B cell (primary cell): Measurements from ENCODE around the gene RARS1. TPM values are rescaled to one million over a fixed set of nuclear protein-coding genes. Genes with fewer than 3 reads are reported as not detected.

Source experiments
- ATAC-seq: fragments of 200-7000 bp; cut with Tn5 transposase; one replicate; pipeline ENCODE4 v1.10.0; 2021; ENCODE audit warnings: low read depth, mild to moderate bottlenecking, moderate number of reproducible peaks, moderate library complexity
- CTCF ChIA-PET: fragments of 350-600 bp; sonication (Branson Sonifier 250); formaldehyde crosslinking; loops from one replicate; lab custom pipeline; 2021; ENCODE audit warnings: antibody characterized with exemption, inconsistent platforms; lab: Charles Lee
- POLR2A ChIA-PET: fragments of 350-600 bp; sonication (Branson Sonifier 250); formaldehyde crosslinking; loops from one replicate; lab custom pipeline; 2021; ENCODE audit warnings: antibody characterized with exemption; lab: Charles Lee
- DNase-seq: peaks from one replicate; pipeline ENCODE4 v3.0.0; 2013
- H2AFZ ChIP-seq: 2 replicates; pipeline ENCODE4 v1.6.1; 2012; ENCODE audit warnings: mild to moderate bottlenecking, low read depth, low read length; ENCODE audit not compliant: insufficient read depth, poor library complexity, severe bottlenecking
- H3K27ac ChIP-seq, 2 donors: 1 replicate in 1 of 2; 2 replicates in 1 of 2; pipeline ENCODE4 v1.5.1; 2012 to 2013; ENCODE audit warnings: low read length in 2 of 2, mild to moderate bottlenecking in 2 of 2, moderate library complexity in 1 of 2
- H3K27me3 ChIP-seq, 4 experiments: fragments of 200-600 bp in 1 of 4; sonication (generic) in 1 of 4; replicated peaks in 1 of 4; 1 replicate in 2 of 4; 2 replicates in 2 of 4; pipeline versions ENCODE4 v1.6.1 to v1.7.0; 2013 to 2016; ENCODE audit warnings: low read length in 3 of 4, mild to moderate bottlenecking in 2 of 4, mixed read lengths in 1 of 4, moderate library complexity in 1 of 4; ENCODE audit not compliant: insufficient read depth in 4 of 4, control insufficient read depth in 3 of 4; ENCODE audit errors: control extremely low read depth in 1 of 4
- H3K36me3 ChIP-seq, 2 experiments: replicated peaks in 1 of 2; 1 replicate in 1 of 2; 2 replicates in 1 of 2; pipeline versions ENCODE4 v1.6.1 to v1.7.1; 2013; ENCODE audit warnings: low read length in 1 of 2; ENCODE audit not compliant: insufficient read depth in 2 of 2, control insufficient read depth in 1 of 2; ENCODE audit errors: control extremely low read depth in 1 of 2, extremely low read depth in 1 of 2
- H3K4me1 ChIP-seq, 2 donors: fragments of 200-600 bp in 1 of 2; sonication (generic) in 1 of 2; 1 replicate in 1 of 2; 2 replicates in 1 of 2; pipeline versions ENCODE4 v1.5.1 to v1.6.1; 2013 to 2017; ENCODE audit warnings: low read length in 2 of 2; ENCODE audit not compliant: control insufficient read depth in 2 of 2, insufficient read depth in 2 of 2
- H3K4me2 ChIP-seq: replicated peaks from 2 replicates; pipeline ENCODE3; 2012; ENCODE audit warnings: mild to moderate bottlenecking, low read depth, low read length; ENCODE audit not compliant: poor library complexity, severe bottlenecking
- H3K4me3 ChIP-seq, 5 experiments: fragments of 200-600 bp in 1 of 5; sonication (generic) in 1 of 5; 1 replicate in 3 of 5; 2 replicates in 2 of 5; pipeline versions ENCODE4 v1.5.1 to v1.7.0; 2011 to 2016; ENCODE audit warnings: low read length in 4 of 5, mild to moderate bottlenecking in 4 of 5, low read depth in 2 of 5, control low read depth in 1 of 5, moderate library complexity in 1 of 5; ENCODE audit not compliant: insufficient read depth in 1 of 5; ENCODE audit errors: control extremely low read depth in 1 of 5, extremely low read depth in 1 of 5
- H3K79me2 ChIP-seq: fragments of 200-600 bp; sonication (generic); one replicate; pipeline ENCODE4 v1.6.0; 2016; ENCODE audit warnings: low read length; ENCODE audit not compliant: control insufficient read depth, insufficient read depth
- H3K9ac ChIP-seq: fragments of 200-600 bp; sonication (generic); 2 replicates; pipeline ENCODE4 v1.6.1; 2017; ENCODE audit warnings: mild to moderate bottlenecking, low read length, moderate library complexity
- H3K9me3 ChIP-seq, 3 donors: one replicate each; pipeline versions ENCODE4 v1.6.1 to v1.7.1; 2013; ENCODE audit warnings: low read length in 2 of 3; ENCODE audit not compliant: control insufficient read depth in 2 of 3, insufficient read depth in 1 of 3; ENCODE audit errors: control extremely low read depth in 1 of 3
- H4K20me1 ChIP-seq: 2 replicates; pipeline ENCODE4 v1.6.0; 2012; ENCODE audit warnings: mild to moderate bottlenecking, low read length; ENCODE audit not compliant: insufficient read depth, control insufficient read depth, poor library complexity, severe bottlenecking
- H3K27ac Mint-ChIP-seq: one replicate; pipeline ENCODE4 v1.8.0; 2021; ENCODE audit warnings: mixed read lengths
- H3K27me3 Mint-ChIP-seq: one replicate; pipeline ENCODE4 v1.8.0; 2021; ENCODE audit warnings: mixed read lengths
- H3K4me1 Mint-ChIP-seq: one replicate; pipeline ENCODE4 v1.8.0; 2021; ENCODE audit warnings: mixed read lengths
- H3K4me3 Mint-ChIP-seq: one replicate; pipeline ENCODE4 v1.8.0; 2021; ENCODE audit warnings: mixed read lengths
- H3K9me3 Mint-ChIP-seq: one replicate; pipeline ENCODE4 v1.8.0; 2022; ENCODE audit warnings: mixed read lengths; ENCODE audit not compliant: insufficient read depth
- EZH2 ChIP-seq: IDR thresholded peaks from 2 replicates; pipeline ENCODE4 v1.6.1; 2012; ENCODE audit warnings: borderline replicate concordance, low read depth, mild to moderate bottlenecking, moderate library complexity, low read length; ENCODE audit not compliant: insufficient read depth, poor library complexity, severe bottlenecking
- WGBS: methylation state at CpG from one replicate; pipeline ENCODE4 v1.1.5; 2013; ENCODE audit warnings: missing lambda C conversion rate; ENCODE audit not compliant: insufficient coverage; 5-methylcytosine and 5-hydroxymethylcytosine counted together
- intact Hi-C: fragments of 100-400 bp; cut with micrococcal nuclease; formaldehyde crosslinking; loops from one replicate; pipeline ENCODE4 v1.10.0; 2022
- polyA plus RNA-seq: library from polyadenylated mRNA; depleted of rRNA; stranded (reverse); fragments of >200 nt; gene quantifications from 2 replicates; pipeline ENCODE4 v1.2.3, GENCODE V29; 2012
- total RNA-seq, 2 donors: library from RNA; stranded (reverse); fragments of 120-200 nt in 1 of 2; gene quantifications; 1 replicate in 1 of 2; 2 replicates in 1 of 2; pipeline versions ENCODE4 v1.2.3 to v1.2.4, GENCODE V29; 2013 to 2022
- TF ChIP-seq, protein P1 (sequence below): fragments of 200-600 bp; IDR thresholded peaks from one replicate; pipeline ENCODE4 v1.8.0; 2022; ENCODE audit warnings: antibody characterized with exemption, mild to moderate bottlenecking

The RARS1 gene
- total and polyA plus RNA-seq, 2 donors (not counting 1 experiment from before 2014, with no cell fraction given): 12.9 to 69.4 TPM

DNA sequence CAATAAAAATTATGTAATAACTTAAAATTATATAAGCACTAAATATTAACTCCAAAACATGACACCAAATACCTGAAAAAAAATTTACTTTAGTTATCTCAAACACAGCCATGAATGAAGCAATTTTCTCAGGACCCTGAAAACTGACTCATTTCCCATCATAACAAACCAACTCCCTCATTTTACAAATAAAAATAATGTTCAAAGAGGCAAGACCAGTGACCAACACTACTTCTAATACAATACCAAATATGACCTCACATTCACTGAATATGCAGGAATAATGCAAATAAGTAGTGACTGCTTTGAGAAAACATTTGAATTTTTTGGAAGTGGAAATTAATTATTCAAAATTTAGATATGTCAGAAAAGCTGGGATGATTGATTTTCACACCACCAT lies 64.4 kb downstream of the RARS1 start:
- Mint-ChIP-seq H3K4me1 (no peaks in the 10 kb centered on the region), H3K27me3 (no peaks in the 10 kb centered on the region), H3K9me3 (no peaks in the 10 kb centered on the region), H3K27ac (no peak overlapping the region), H3K4me3 (no peak overlapping the region)
- ChIA-PET POLR2A (no interaction called here), CTCF (no interaction called here)
- intact Hi-C loops: no loop called here
- ATAC-seq (no peak), DNase-seq (no peak)
- H3K9me3 ChIP-seq: no peaks in the 10 kb centered on the region
- H3K27me3 ChIP-seq: no peaks in the 10 kb centered on the region
- no peak overlapping the region for H3K27ac ChIP-seq
- no peak for TF ChIP-seq EZH2
- TF ChIP-seq, protein P1, sequence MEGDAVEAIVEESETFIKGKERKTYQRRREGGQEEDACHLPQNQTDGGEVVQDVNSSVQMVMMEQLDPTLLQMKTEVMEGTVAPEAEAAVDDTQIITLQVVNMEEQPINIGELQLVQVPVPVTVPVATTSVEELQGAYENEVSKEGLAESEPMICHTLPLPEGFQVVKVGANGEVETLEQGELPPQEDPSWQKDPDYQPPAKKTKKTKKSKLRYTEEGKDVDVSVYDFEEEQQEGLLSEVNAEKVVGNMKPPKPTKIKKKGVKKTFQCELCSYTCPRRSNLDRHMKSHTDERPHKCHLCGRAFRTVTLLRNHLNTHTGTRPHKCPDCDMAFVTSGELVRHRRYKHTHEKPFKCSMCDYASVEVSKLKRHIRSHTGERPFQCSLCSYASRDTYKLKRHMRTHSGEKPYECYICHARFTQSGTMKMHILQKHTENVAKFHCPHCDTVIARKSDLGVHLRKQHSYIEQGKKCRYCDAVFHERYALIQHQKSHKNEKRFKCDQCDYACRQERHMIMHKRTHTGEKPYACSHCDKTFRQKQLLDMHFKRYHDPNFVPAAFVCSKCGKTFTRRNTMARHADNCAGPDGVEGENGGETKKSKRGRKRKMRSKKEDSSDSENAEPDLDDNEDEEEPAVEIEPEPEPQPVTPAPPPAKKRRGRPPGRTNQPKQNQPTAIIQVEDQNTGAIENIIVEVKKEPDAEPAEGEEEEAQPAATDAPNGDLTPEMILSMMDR: no peak
- H3K36me3 ChIP-seq: peaks cover 10 to 24% of the 10 kb centered on the region in 2 experiments
- H4K20me1 ChIP-seq: peaks cover 16% of the 10 kb centered on the region
- H3K9ac ChIP-seq: no peak overlapping the region
- H3K79me2 ChIP-seq: peaks cover 4% of the 10 kb centered on the region
- H2AFZ ChIP-seq: no peak overlapping the region
- no peaks in the 10 kb centered on the region for H3K4me1 ChIP-seq
- no peak overlapping the region for H3K4me3 ChIP-seq
- no peak overlapping the region for H3K4me2 ChIP-seq

DNA sequence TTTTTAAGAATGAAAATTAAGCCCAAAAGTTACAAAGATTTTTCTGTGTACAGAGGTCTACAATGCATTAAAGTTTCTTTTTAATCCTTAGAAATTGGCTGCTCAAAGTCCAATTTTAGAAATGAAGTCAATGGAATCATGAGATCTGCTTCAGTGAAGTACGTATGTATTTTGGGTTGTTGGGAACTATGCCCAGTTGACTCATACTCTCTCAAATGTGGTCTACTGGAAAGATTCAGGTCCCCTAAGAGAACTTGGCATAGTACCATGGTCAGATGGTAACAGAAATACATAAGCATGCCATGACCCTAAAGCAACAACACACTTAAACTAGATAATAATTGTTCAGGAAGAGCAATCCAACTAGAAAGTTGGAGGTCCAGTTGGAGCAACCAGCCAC lies 65.9 kb downstream of the RARS1 start:
- Histone ChIP-seq H3K9ac (no peak overlapping the region), H3K27me3 (no peaks in the 10 kb centered on the region), H2AFZ (no peak overlapping the region), H3K79me2 (peaks cover 4% of the 10 kb centered on the region), H3K9me3 (no peaks in the 10 kb centered on the region), H4K20me1 (peaks cover 16% of the 10 kb centered on the region), H3K27ac (no peak overlapping the region), H3K4me1 (no peaks in the 10 kb centered on the region), H3K4me3 (no peak overlapping the region), H3K4me2 (no peak overlapping the region), H3K36me3 (peaks cover 15 to 31% of the 10 kb centered on the region in 2 experiments)
- no peak overlapping the region for H3K4me3 Mint-ChIP-seq
- H3K4me1 Mint-ChIP-seq: no peaks in the 10 kb centered on the region
- DNase-seq: no peak
- H3K9me3 Mint-ChIP-seq: no peaks in the 10 kb centered on the region
- 100% methylated on average over 1 of the region's 1 CpG for WGBS
- H3K27ac Mint-ChIP-seq: no peak overlapping the region
- POLR2A ChIA-PET: no interaction called here
- intact Hi-C loops: no loop called here
- H3K27me3 Mint-ChIP-seq: no peaks in the 10 kb centered on the region
- no peak for TF ChIP-seq EZH2
- TF ChIP-seq, protein P1: no peak
- CTCF ChIA-PET: interaction anchor here (0.6 kb wide), 1 partner anchor 43 kb away, joined by 3 read pairs; no protein-coding TSS in a partner anchor
- ATAC-seq: no peak
